HG02759 (cell line): Measurements from ENCODE around the gene GNL2.

Experiments
- ATAC-seq: cut with Tn5 transposase; IDR thresholded peaks from one replicate; pipeline ENCODE4 v1.9.1; 2021; ENCODE audit warnings: mild to moderate bottlenecking, moderate library complexity; ENCODE audit not compliant: unreplicated experiment

Gene GNL2

GRCh38 chr1:37517569-37517968 lies 78.2 kb downstream of the GNL2 start:
- no peak for ATAC-seq
